Hepatocyte (in vitro differentiated cells): ENCODE measurements around the gene LTO1.

Source experiments
- CTCF ChIP-seq: fragments of 200-600 bp; sonication (generic); IDR thresholded peaks from 2 replicates; pipeline ENCODE4 v1.5.1; 2016; ENCODE audit warnings: antibody characterized with exemption, mild to moderate bottlenecking; ENCODE audit not compliant: poor library complexity
- EZH2 ChIP-seq: fragments of 200-600 bp; sonication (generic); IDR thresholded peaks from 2 replicates; pipeline ENCODE4 v1.6.1; 2016; ENCODE audit warnings: antibody characterized with exemption, mild to moderate bottlenecking, borderline replicate concordance
- EZH2phosphoT487 ChIP-seq: fragments of 200-600 bp; sonication (generic); IDR thresholded peaks from one replicate; pipeline ENCODE4 v1.6.1; 2018; ENCODE audit warnings: antibody characterized with exemption, mild to moderate bottlenecking, low read depth, moderate library complexity; ENCODE audit not compliant: unreplicated experiment, severe bottlenecking

- TF ChIP-seq CTCF (no peak), EZH2 (no peak), EZH2phosphoT487 (no peak)
Observed at GRCh38 chr11:69652999-69653398, 22.2 kb downstream of the LTO1 start.
